HepG2 (cell line): ENCODE measurements around the gene PARD3. TPM values are rescaled to one million over a fixed set of nuclear protein-coding genes. Genes with fewer than 3 reads are reported as not detected.

Source experiments
- ADNP ChIP-seq: sonication (generic); formaldehyde crosslinking; IDR thresholded peaks from 2 replicates; pipeline ENCODE4 v1.4.0; 2020; ENCODE audit warnings: missing genetic modification reagents
- DNMT1 ChIP-seq: sonication (generic); formaldehyde crosslinking; IDR thresholded peaks from 2 replicates; pipeline ENCODE4 v1.5.1; 2020; ENCODE audit warnings: mild to moderate bottlenecking, missing genetic modification reagents
- DZIP1 ChIP-seq: sonication (generic); formaldehyde crosslinking; IDR thresholded peaks from 2 replicates; pipeline ENCODE4 v1.5.0; 2020; ENCODE audit warnings: mild to moderate bottlenecking, missing genetic modification reagents
- HNRNPK ChIP-seq: fragments of 200-400 bp; formaldehyde crosslinking; IDR thresholded peaks from 2 replicates; pipeline ENCODE4 v1.6.1; 2018; ENCODE audit warnings: low read length, low read depth, moderate library complexity, mild to moderate bottlenecking; ENCODE audit not compliant: poor library complexity, severe bottlenecking
- HNRNPLL ChIP-seq: fragments of 200-400 bp; formaldehyde crosslinking; IDR thresholded peaks from 2 replicates; pipeline ENCODE4 v1.6.1; 2017; ENCODE audit warnings: mild to moderate bottlenecking, low read depth, low read length; ENCODE audit not compliant: poor library complexity, severe bottlenecking
- IKZF1 ChIP-seq: fragments of 450-650 bp; IDR thresholded peaks from 2 replicates; pipeline ENCODE4 v1.7.1; 2016
- JUNB ChIP-seq: sonication (generic); formaldehyde crosslinking; IDR thresholded peaks from 2 replicates; pipeline ENCODE4 v1.8.0; 2022; ENCODE audit warnings: missing genetic modification reagents, mild to moderate bottlenecking, borderline replicate concordance
- NONO ChIP-seq, 2 experiments: fragments of 450-650 bp in 1 of 2; sonication (generic) in 1 of 2; formaldehyde crosslinking in 1 of 2; IDR thresholded peaks in 1 of 2; conservative IDR thresholded peaks in 1 of 2; 2 replicates each; pipeline versions ENCODE4 v1.6.1 to v1.8.0; 2017 to 2022; ENCODE audit warnings: mild to moderate bottlenecking in 1 of 2, missing genetic modification reagents in 1 of 2, moderate library complexity in 1 of 2
- NR2F6 ChIP-seq, 2 experiments: IDR thresholded peaks; 2 replicates each; pipeline ENCODE4 v1.6.1; 2016; ENCODE audit warnings: antibody characterized with exemption in 1 of 2, mild to moderate bottlenecking in 1 of 2
- PAX8 ChIP-seq: sonication (generic); formaldehyde crosslinking; IDR thresholded peaks from 2 replicates; pipeline ENCODE4 v1.8.0; 2022; ENCODE audit warnings: mild to moderate bottlenecking, missing genetic modification reagents, borderline replicate concordance
- PHB2 ChIP-seq: fragments of 450-650 bp; IDR thresholded peaks from 2 replicates; pipeline ENCODE4 v1.6.1; 2018; ENCODE audit not compliant: partially characterized antibody
- RFXAP ChIP-seq: sonication (generic); formaldehyde crosslinking; IDR thresholded peaks from 2 replicates; pipeline ENCODE4 v1.4.0; 2020; ENCODE audit warnings: missing genetic modification reagents, borderline replicate concordance
- TOE1 ChIP-seq: sonication (generic); formaldehyde crosslinking; IDR thresholded peaks from 2 replicates; pipeline ENCODE4 v1.4.0; 2020; ENCODE audit warnings: mild to moderate bottlenecking, missing genetic modification reagents
- ZBTB42 ChIP-seq: sonication (generic); formaldehyde crosslinking; IDR thresholded peaks from 2 replicates; pipeline ENCODE4 v1.5.0; 2020; ENCODE audit warnings: mild to moderate bottlenecking, missing genetic modification reagents
- ZBTB7A ChIP-seq: sonication (generic); formaldehyde crosslinking; IDR thresholded peaks from 2 replicates; pipeline ENCODE4 v1.8.0; 2022; ENCODE audit warnings: mild to moderate bottlenecking, missing genetic modification reagents
- ZMYM4 ChIP-seq: sonication (generic); formaldehyde crosslinking; IDR thresholded peaks from 2 replicates; pipeline ENCODE4 v1.8.1; 2023; ENCODE audit warnings: mild to moderate bottlenecking, missing genetic modification reagents
- ZNF292 ChIP-seq: sonication (generic); formaldehyde crosslinking; IDR thresholded peaks from 2 replicates; pipeline ENCODE4 v1.8.1; 2022; ENCODE audit warnings: mild to moderate bottlenecking, low read depth, missing genetic modification reagents, borderline replicate concordance
- ZNF3 ChIP-seq: IDR thresholded peaks from 2 replicates; pipeline ENCODE4 v1.7.0; 2017; ENCODE audit warnings: inconsistent platforms
- ZNF333 ChIP-seq: sonication (generic); formaldehyde crosslinking; IDR thresholded peaks from 2 replicates; pipeline ENCODE4 v1.4.0; 2020; ENCODE audit warnings: mild to moderate bottlenecking, missing genetic modification reagents, borderline replicate concordance
- ZNF350 ChIP-seq: sonication (generic); formaldehyde crosslinking; IDR thresholded peaks from 2 replicates; pipeline ENCODE4 v1.4.0; 2020; ENCODE audit warnings: mild to moderate bottlenecking, low read depth, missing genetic modification reagents, borderline replicate concordance
- ZNF430 ChIP-seq: sonication (generic); formaldehyde crosslinking; IDR thresholded peaks from 2 replicates; pipeline ENCODE4 v1.9.0; 2021; ENCODE audit warnings: mild to moderate bottlenecking, missing genetic modification reagents
- ZNF446 ChIP-seq: sonication (generic); formaldehyde crosslinking; IDR thresholded peaks from 2 replicates; pipeline ENCODE4 v1.5.0; 2020; ENCODE audit warnings: mild to moderate bottlenecking, missing genetic modification reagents
- ZNF451 ChIP-seq: sonication (generic); formaldehyde crosslinking; IDR thresholded peaks from 2 replicates; pipeline ENCODE4 v1.5.0; 2020; ENCODE audit warnings: mild to moderate bottlenecking, missing genetic modification reagents
- ZNF710 ChIP-seq: sonication (generic); formaldehyde crosslinking; IDR thresholded peaks from 2 replicates; pipeline ENCODE4 v1.5.0; 2020; ENCODE audit warnings: mild to moderate bottlenecking, missing genetic modification reagents, borderline replicate concordance
- ZNF766 ChIP-seq: sonication (generic); formaldehyde crosslinking; IDR thresholded peaks from 2 replicates; pipeline ENCODE4 v1.5.0; 2020; ENCODE audit warnings: missing genetic modification reagents, borderline replicate concordance
- ZNF776 ChIP-seq: sonication (generic); formaldehyde crosslinking; IDR thresholded peaks from 2 replicates; pipeline ENCODE4 v1.4.0; 2020; ENCODE audit warnings: mild to moderate bottlenecking, missing genetic modification reagents
- ZSCAN12 ChIP-seq: sonication (generic); formaldehyde crosslinking; IDR thresholded peaks from 2 replicates; pipeline ENCODE4 v1.9.0; 2021; ENCODE audit warnings: mild to moderate bottlenecking, missing genetic modification reagents
- polyA plus RNA-seq, 8 experiments: library from polyadenylated mRNA; depleted of rRNA in 3 of 8; stranded (reverse) in 7 of 8; unstranded in 1 of 8; fragments of >200 nt; fragmentation: Illumina TruSeq in 4 of 8; extraction: Trizol in 4 of 8; gene quantifications; 2 replicates each; pipeline versions ENCODE4 v1.2.1 to v1.2.3, GENCODE V29; 2011 to 2016; ENCODE audit warnings: low read depth in 4 of 8, missing spikeins in 1 of 8, mixed read lengths in 1 of 8; ENCODE audit not compliant: insufficient read depth in 1 of 8
- total RNA-seq, 5 experiments: library from RNA; depleted of rRNA; stranded (reverse); fragments of >200 nt; fragmentation: Illumina TruSeq; extraction: Trizol; gene quantifications; 2 replicates each; pipeline ENCODE4 v1.2.3, GENCODE V29; 2016; ENCODE audit warnings: low read depth in 1 of 5

Gene PARD3
- total and polyA plus RNA-seq, 2 of the 13 experiments (the other 11 are each of a cell fraction or from before 2014, with no cell fraction given): 40.9 to 60.0 TPM

GRCh38 chr10:34727595-34728033 lies 87.5 kb downstream of the PARD3 start (continued):
- TF ChIP-seq ADNP: no peak
- no peak for TF ChIP-seq PHB2
- TF ChIP-seq HNRNPK: no peak
- TF ChIP-seq TOE1 (CRISPR knock-in tag): no peak
- TF ChIP-seq JUNB (CRISPR knock-in tag): no peak
- TF ChIP-seq DNMT1 (CRISPR knock-in tag): no peak
- TF ChIP-seq ZSCAN12: no peak
- TF ChIP-seq ZNF333 (CRISPR knock-in tag): no peak
- no peak for TF ChIP-seq NR2F6 (IDR thresholded peaks at IDR 0.05)
- no peak for TF ChIP-seq NR2F6 (CRISPR knock-in tag; IDR thresholded peaks at IDR 0.05)
- no peak for TF ChIP-seq ZNF430 (CRISPR knock-in tag)
- TF ChIP-seq HNRNPLL: no peak
- no peak for TF ChIP-seq ZNF710
- TF ChIP-seq IKZF1: no peak
- TF ChIP-seq ZNF350 (CRISPR knock-in tag): no peak
- TF ChIP-seq NONO (IDR thresholded peaks at IDR 0.05): no peak
- TF ChIP-seq NONO (CRISPR knock-in tag; conservative IDR thresholded peaks at IDR 0.05): 0 out of 2 replicates have a peak, but pooled peaks have one; percentile 30
- TF ChIP-seq ZNF3 (CRISPR knock-in tag): no peak
- TF ChIP-seq ZBTB42 (CRISPR knock-in tag): no peak
- no peak for TF ChIP-seq DZIP1 (CRISPR knock-in tag)
- TF ChIP-seq RFXAP (CRISPR knock-in tag): no peak
- no peak for TF ChIP-seq ZNF451 (CRISPR knock-in tag)
- peak; percentile 48; the same call in 1 of the 2 replicates for TF ChIP-seq ZBTB7A (CRISPR knock-in tag)
- TF ChIP-seq ZNF766 (CRISPR knock-in tag): no peak
- peak; percentile 42; the same call in 1 of the 2 replicates for TF ChIP-seq ZNF292 (CRISPR knock-in tag)
- 0 out of 2 replicates have a peak, but pooled peaks have one; percentile 22 for TF ChIP-seq ZMYM4 (CRISPR knock-in tag)
- TF ChIP-seq ZNF776 (CRISPR knock-in tag): no peak
- TF ChIP-seq ZNF446 (CRISPR knock-in tag): no peak
- no peak for TF ChIP-seq PAX8
- TF ChIP-seq, all 625 proteins: peak for 21
